ENCODE data around the gene SAMD14.

Gene SAMD14

GRCh38 chr17:50137042-50137441, 7.1 kb upstream of the SAMD14 start:
- Histone ChIP-seq H3K27me3 (ENCODE audit: control insufficient read depth, insufficient read depth, low read length) (peaks cover 10% of the 10 kb centered on the region), H3K9ac (ENCODE audit: low read depth, low read length) (no peak overlapping the region), H3K36me3 (ENCODE audit: control insufficient read depth, insufficient read depth, low read length) (peaks cover 23% of the 10 kb centered on the region), H3K9me3 (ENCODE audit: control insufficient read depth, insufficient read depth, low read length) (no peaks in the 10 kb centered on the region), H3K4me3 (ENCODE audit: low read depth, low read length) (no peak overlapping the region), H3K27ac (ENCODE audit: low read depth, low read length) (no peak overlapping the region), H3K4me1 (ENCODE audit: control insufficient read depth, insufficient read depth, low read length) (peaks cover 21% of the 10 kb centered on the region)

GRCh38 chr17:50136096-50136687, 6.2 kb upstream of the SAMD14 start:
- H3K9ac ChIP-seq (ENCODE audit: low read depth, low read length) = no peak overlapping the region
- no peak overlapping the region for H3K27ac ChIP-seq (ENCODE audit: low read depth, low read length)
- H3K9me3 ChIP-seq (ENCODE audit: control insufficient read depth, insufficient read depth, low read length) = no peaks in the 10 kb centered on the region
- H3K4me1 ChIP-seq (ENCODE audit: control insufficient read depth, insufficient read depth, low read length) = peaks cover 21% of the 10 kb centered on the region
- no peak overlapping the region for H3K4me3 ChIP-seq (ENCODE audit: low read depth, low read length)
- H3K27me3 ChIP-seq (ENCODE audit: control insufficient read depth, insufficient read depth, low read length) = peaks cover 18% of the 10 kb centered on the region
- peaks cover 20% of the 10 kb centered on the region for H3K36me3 ChIP-seq (ENCODE audit: control insufficient read depth, insufficient read depth, low read length)

GRCh38 chr17:50135316-50136095, 5.5 kb upstream of the SAMD14 start:
- H3K36me3 ChIP-seq (ENCODE audit: control insufficient read depth, insufficient read depth, low read length) = peaks cover 13% of the 10 kb centered on the region
- H3K9ac ChIP-seq (ENCODE audit: low read depth, low read length) = no peak overlapping the region
- no peaks in the 10 kb centered on the region for H3K9me3 ChIP-seq (ENCODE audit: control insufficient read depth, insufficient read depth, low read length)
- peaks cover 21% of the 10 kb centered on the region for H3K4me1 ChIP-seq (ENCODE audit: control insufficient read depth, insufficient read depth, low read length)
- no peak overlapping the region for H3K4me3 ChIP-seq (ENCODE audit: low read depth, low read length)
- H3K27ac ChIP-seq (ENCODE audit: low read depth, low read length) = no peak overlapping the region
- peaks cover 25% of the 10 kb centered on the region for H3K27me3 ChIP-seq (ENCODE audit: control insufficient read depth, insufficient read depth, low read length)

GRCh38 chr17:50134206-50135110, 4.5 kb upstream of the SAMD14 start:
- peaks cover 21% of the 10 kb centered on the region for H3K4me1 ChIP-seq (ENCODE audit: control insufficient read depth, insufficient read depth, low read length)
- no peak overlapping the region for H3K4me3 ChIP-seq (ENCODE audit: low read depth, low read length)
- H3K36me3 ChIP-seq (ENCODE audit: control insufficient read depth, insufficient read depth, low read length) = peaks cover 13% of the 10 kb centered on the region
- no peaks in the 10 kb centered on the region for H3K9me3 ChIP-seq (ENCODE audit: control insufficient read depth, insufficient read depth, low read length)
- no peak overlapping the region for H3K9ac ChIP-seq (ENCODE audit: low read depth, low read length)
- H3K27me3 ChIP-seq (ENCODE audit: control insufficient read depth, insufficient read depth, low read length) = peaks cover 25% of the 10 kb centered on the region
- H3K27ac ChIP-seq (ENCODE audit: low read depth, low read length) = no peak overlapping the region

- Histone ChIP-seq H3K4me1 (ENCODE audit: control insufficient read depth, insufficient read depth, low read length) (peaks cover 21% of the 10 kb centered on the region), H3K4me3 (ENCODE audit: low read depth, low read length) (no peak overlapping the region), H3K9ac (ENCODE audit: low read depth, low read length) (no peak overlapping the region), H3K9me3 (ENCODE audit: control insufficient read depth, insufficient read depth, low read length) (no peaks in the 10 kb centered on the region), H3K36me3 (ENCODE audit: control insufficient read depth, insufficient read depth, low read length) (peaks cover 8% of the 10 kb centered on the region), H3K27ac (ENCODE audit: low read depth, low read length) (no peak overlapping the region), H3K27me3 (ENCODE audit: control insufficient read depth, insufficient read depth, low read length) (peaks cover 25% of the 10 kb centered on the region)
Observed at GRCh38 chr17:50133769-50134099, 3.8 kb upstream of the SAMD14 start.

GRCh38 chr17:50133028-50133768, 3.2 kb upstream of the SAMD14 start:
- H3K27me3 ChIP-seq (ENCODE audit: control insufficient read depth, insufficient read depth, low read length) = peaks cover 25% of the 10 kb centered on the region
- no peaks in the 10 kb centered on the region for H3K9me3 ChIP-seq (ENCODE audit: control insufficient read depth, insufficient read depth, low read length)
- H3K27ac ChIP-seq (ENCODE audit: low read depth, low read length) = peak overlapping the region; percentile 16
- H3K4me3 ChIP-seq (ENCODE audit: low read depth, low read length) = no peak overlapping the region
- H3K4me1 ChIP-seq (ENCODE audit: control insufficient read depth, insufficient read depth, low read length) = peaks cover 21% of the 10 kb centered on the region
- H3K36me3 ChIP-seq (ENCODE audit: control insufficient read depth, insufficient read depth, low read length) = peaks cover 3% of the 10 kb centered on the region
- H3K9ac ChIP-seq (ENCODE audit: low read depth, low read length) = no peak overlapping the region

- no peaks in the 10 kb centered on the region for H3K9me3 ChIP-seq (ENCODE audit: control insufficient read depth, insufficient read depth, low read length)
- H3K27me3 ChIP-seq (ENCODE audit: control insufficient read depth, insufficient read depth, low read length) = peaks cover 25% of the 10 kb centered on the region
- H3K9ac ChIP-seq (ENCODE audit: low read depth, low read length) = no peak overlapping the region
- no peaks in the 10 kb centered on the region; the same call in 1 of the 2 replicates for H3K36me3 ChIP-seq (ENCODE audit: control insufficient read depth, insufficient read depth, low read length)
- peaks cover 28% of the 10 kb centered on the region for H3K4me1 ChIP-seq (ENCODE audit: control insufficient read depth, insufficient read depth, low read length)
- H3K27ac ChIP-seq (ENCODE audit: low read depth, low read length) = peak overlapping the region; percentile 16
- no peak overlapping the region for H3K4me3 ChIP-seq (ENCODE audit: low read depth, low read length)
Observed at GRCh38 chr17:50132104-50132794, 2.3 kb upstream of the SAMD14 start.

GRCh38 chr17:50130559-50131305, 772 bp upstream of the SAMD14 start:
- peaks cover 25% of the 10 kb centered on the region for H3K27me3 ChIP-seq (ENCODE audit: control insufficient read depth, insufficient read depth, low read length)
- H3K9me3 ChIP-seq (ENCODE audit: control insufficient read depth, insufficient read depth, low read length) = no peaks in the 10 kb centered on the region
- peaks cover 28% of the 10 kb centered on the region for H3K4me1 ChIP-seq (ENCODE audit: control insufficient read depth, insufficient read depth, low read length)
- no peak overlapping the region for H3K9ac ChIP-seq (ENCODE audit: low read depth, low read length)
- no peaks in the 10 kb centered on the region; the same call in 1 of the 2 replicates for H3K36me3 ChIP-seq (ENCODE audit: control insufficient read depth, insufficient read depth, low read length)
- no peak overlapping the region for H3K27ac ChIP-seq (ENCODE audit: low read depth, low read length)
- H3K4me3 ChIP-seq (ENCODE audit: low read depth, low read length) = peak overlapping the region; percentile 79; the same call in 1 of the 2 replicates

- Histone ChIP-seq H3K9ac (ENCODE audit: low read depth, low read length) (no peak overlapping the region), H3K9me3 (ENCODE audit: control insufficient read depth, insufficient read depth, low read length) (no peaks in the 10 kb centered on the region), H3K4me3 (ENCODE audit: low read depth, low read length) (peak overlapping the region; percentile 61), H3K27me3 (ENCODE audit: control insufficient read depth, insufficient read depth, low read length) (peaks cover 25% of the 10 kb centered on the region), H3K4me1 (ENCODE audit: control insufficient read depth, insufficient read depth, low read length) (peaks cover 23% of the 10 kb centered on the region), H3K27ac (ENCODE audit: low read depth, low read length) (no peak overlapping the region), H3K36me3 (ENCODE audit: control insufficient read depth, insufficient read depth, low read length) (no peaks in the 10 kb centered on the region)
Observed at GRCh38 chr17:50129353-50129727, 620 bp downstream of the SAMD14 start.

Data from HUES48 (cell line).